ENCODE results near the gene COMMD2. TPM values are rescaled to one million over a fixed set of nuclear protein-coding genes. Genes with fewer than 3 reads are reported as not detected.
A peak's percentile ranks its signal among the peaks of the same experiment; 100 is the strongest.

The COMMD2 gene
- total and polyA plus RNA-seq, 10 donors, result 8.9 to 36.1 (median 29.0) TPM

DNA sequence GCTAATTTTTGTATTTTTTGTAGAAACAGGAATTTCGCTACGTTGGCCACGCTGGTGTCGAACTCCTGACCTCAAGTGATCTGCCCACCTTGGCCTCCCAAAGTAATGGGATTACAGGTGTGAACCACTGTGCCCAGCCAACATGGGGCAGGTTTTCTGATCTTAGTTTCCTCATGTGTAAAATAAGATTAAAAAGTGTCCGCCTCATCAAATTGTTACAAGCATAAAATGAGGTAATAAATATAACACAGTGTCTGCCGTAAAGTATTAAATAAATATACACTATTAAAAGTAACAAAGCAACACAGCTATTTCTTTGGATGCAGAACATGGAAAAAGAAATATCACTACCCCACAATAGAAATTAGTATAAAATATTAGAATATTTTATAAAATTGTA lies 16.4 kb upstream of the COMMD2 start:
- no peak for DNase-seq
- Histone ChIP-seq H3K27ac (no peak overlapping the region), H3K4me1 (no peaks in the 10 kb centered on the region), H3K9me3 (no peaks in the 10 kb centered on the region), H3K36me3 (no peaks in the 10 kb centered on the region), H3K4me3 (no peak overlapping the region), H3K27me3 (replicated peaks in 1 of 7) (peaks cover 0 to 15% (median 0%) of the 10 kb centered on the region in 7 donors)
- 91 to 97% (median 94%) methylated on average over 6 of the region's 6 CpGs for WGBS, 5 donors
- TF ChIP-seq POLR2A (IDR thresholded peaks at IDR 0.05) (no peak), POLR2AphosphoS5 (IDR thresholded peaks at IDR 0.05) (no peak)
- TF ChIP-seq, protein P1, sequence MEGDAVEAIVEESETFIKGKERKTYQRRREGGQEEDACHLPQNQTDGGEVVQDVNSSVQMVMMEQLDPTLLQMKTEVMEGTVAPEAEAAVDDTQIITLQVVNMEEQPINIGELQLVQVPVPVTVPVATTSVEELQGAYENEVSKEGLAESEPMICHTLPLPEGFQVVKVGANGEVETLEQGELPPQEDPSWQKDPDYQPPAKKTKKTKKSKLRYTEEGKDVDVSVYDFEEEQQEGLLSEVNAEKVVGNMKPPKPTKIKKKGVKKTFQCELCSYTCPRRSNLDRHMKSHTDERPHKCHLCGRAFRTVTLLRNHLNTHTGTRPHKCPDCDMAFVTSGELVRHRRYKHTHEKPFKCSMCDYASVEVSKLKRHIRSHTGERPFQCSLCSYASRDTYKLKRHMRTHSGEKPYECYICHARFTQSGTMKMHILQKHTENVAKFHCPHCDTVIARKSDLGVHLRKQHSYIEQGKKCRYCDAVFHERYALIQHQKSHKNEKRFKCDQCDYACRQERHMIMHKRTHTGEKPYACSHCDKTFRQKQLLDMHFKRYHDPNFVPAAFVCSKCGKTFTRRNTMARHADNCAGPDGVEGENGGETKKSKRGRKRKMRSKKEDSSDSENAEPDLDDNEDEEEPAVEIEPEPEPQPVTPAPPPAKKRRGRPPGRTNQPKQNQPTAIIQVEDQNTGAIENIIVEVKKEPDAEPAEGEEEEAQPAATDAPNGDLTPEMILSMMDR (IDR thresholded peaks at IDR 0.05 in 8 of 11, conservative IDR thresholded peaks at IDR 0.05 in 3 of 11), result no peak
- intact Hi-C loops (cut with DNase I; ENCODE audit: low total_unique reads), result no loop called here

DNA sequence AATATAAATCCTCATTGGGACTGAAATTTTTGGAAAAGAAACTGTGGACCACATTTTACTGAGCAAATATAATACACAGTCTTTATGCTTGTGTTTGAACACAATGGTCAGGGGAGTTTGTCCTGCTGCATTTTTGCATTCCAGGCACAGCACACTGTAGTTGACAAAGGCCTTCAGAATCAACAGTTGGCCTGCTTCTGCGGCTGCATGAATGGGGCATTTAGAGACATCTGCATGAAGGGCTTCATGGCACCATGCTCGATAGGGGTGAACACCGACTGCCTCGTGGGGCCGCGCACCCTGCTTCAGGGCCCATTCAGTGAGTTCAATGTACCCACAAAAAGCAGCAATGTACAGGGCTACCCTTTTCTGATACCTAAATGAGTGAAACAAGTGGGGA lies 15.4 kb upstream of the COMMD2 start:
- no peaks in the 10 kb centered on the region for H3K4me1 ChIP-seq
- H3K27me3 ChIP-seq (replicated peaks in 1 of 7), result peaks cover 0 to 15% (median 0%) of the 10 kb centered on the region in 7 donors
- TF ChIP-seq, protein P1 (IDR thresholded peaks at IDR 0.05 in 8 of 11, conservative IDR thresholded peaks at IDR 0.05 in 3 of 11), result no peak
- TF ChIP-seq POLR2A (IDR thresholded peaks at IDR 0.05) (no peak), POLR2AphosphoS5 (IDR thresholded peaks at IDR 0.05) (no peak)
- no peak overlapping the region for H3K27ac ChIP-seq
- no peaks in the 10 kb centered on the region for H3K36me3 ChIP-seq
- no peaks in the 10 kb centered on the region for H3K9me3 ChIP-seq
- no peak overlapping the region for H3K4me3 ChIP-seq
- intact Hi-C loops (cut with DNase I; ENCODE audit: low total_unique reads), result no loop called here
- no peak for DNase-seq
- 93 to 96% (median 94%) methylated on average over 6 of the region's 6 CpGs for WGBS, 5 donors

DNA sequence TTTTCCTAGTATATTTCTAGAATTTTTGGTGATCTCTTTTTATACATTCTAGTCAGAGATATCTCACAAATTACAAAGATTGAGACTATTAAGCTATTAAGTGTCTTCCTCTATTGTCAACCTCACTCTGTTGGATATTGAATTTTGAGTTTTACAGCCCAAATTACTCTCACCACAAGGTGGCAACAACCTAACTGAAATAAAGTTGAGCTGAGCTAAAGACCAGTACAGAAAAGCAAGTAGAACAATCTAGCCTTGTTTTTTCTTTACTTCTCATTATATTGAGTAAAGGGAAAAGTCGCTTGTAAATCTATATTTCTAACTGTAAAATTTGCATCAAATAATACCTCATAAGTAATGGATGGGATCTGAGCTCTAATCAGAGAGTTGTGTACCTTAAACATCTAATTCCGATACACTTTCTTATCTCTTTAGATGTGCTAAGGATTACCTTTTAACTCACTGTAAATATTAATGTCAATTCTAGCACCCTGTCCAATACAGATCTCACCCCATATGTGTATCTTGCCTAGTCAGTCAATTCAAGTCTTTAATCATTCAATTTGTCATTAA lies 13.6 kb upstream of the COMMD2 start:
- TF ChIP-seq POLR2A (IDR thresholded peaks at IDR 0.05) (no peak), POLR2AphosphoS5 (IDR thresholded peaks at IDR 0.05) (no peak)
- TF ChIP-seq, protein P1 (IDR thresholded peaks at IDR 0.05 in 8 of 11, conservative IDR thresholded peaks at IDR 0.05 in 3 of 11), result peak in 6 of 11 experiments; percentile 36 to 57 (median 43)

DNA sequence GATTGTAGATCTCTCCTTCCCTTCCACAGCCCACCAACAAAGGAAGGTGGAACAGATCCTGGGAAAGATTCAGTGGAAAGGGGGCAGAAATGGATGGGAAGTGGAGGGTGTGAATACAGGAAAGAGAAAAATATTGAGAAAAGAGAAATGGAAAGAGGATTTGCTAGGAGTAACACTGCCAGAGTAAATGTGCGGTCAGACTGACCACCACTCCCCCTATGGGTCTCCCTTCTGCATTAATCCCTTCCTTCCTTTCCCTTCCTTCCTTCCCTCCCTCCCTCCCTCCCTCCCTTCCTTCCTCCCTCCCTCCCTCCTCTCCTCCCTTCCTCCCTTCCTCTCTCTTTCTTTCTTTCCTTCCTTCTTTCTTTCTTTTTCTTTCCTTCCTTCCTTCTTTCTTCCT lies 12.0 kb upstream of the COMMD2 start:
- no peak for DNase-seq
- Histone ChIP-seq H3K36me3 (no peaks in the 10 kb centered on the region), H3K4me1 (no peaks in the 10 kb centered on the region), H3K4me3 (no peak overlapping the region), H3K27me3 (replicated peaks in 1 of 7) (peaks cover 0 to 24% (median 0%) of the 10 kb centered on the region in 7 donors), H3K27ac (no peak overlapping the region), H3K9me3 (no peaks in the 10 kb centered on the region)
- intact Hi-C loops (cut with DNase I; ENCODE audit: low total_unique reads), result no loop called here
- TF ChIP-seq POLR2AphosphoS5 (IDR thresholded peaks at IDR 0.05), result no peak
- TF ChIP-seq POLR2A (IDR thresholded peaks at IDR 0.05), result no peak
- TF ChIP-seq, protein P1 (IDR thresholded peaks at IDR 0.05 in 8 of 11, conservative IDR thresholded peaks at IDR 0.05 in 3 of 11), result no peak
- WGBS, 5 donors, result 62 to 90% (median 76%) methylated on average over 1 of the region's 1 CpG

More for the DNA sequence above, 13.6 kb upstream of the COMMD2 start:
- intact Hi-C loops (cut with DNase I; ENCODE audit: low total_unique reads), result no loop called here
- no peaks in the 10 kb centered on the region for H3K9me3 ChIP-seq
- H3K27me3 ChIP-seq (replicated peaks in 1 of 7), result peaks cover 0 to 15% (median 0%) of the 10 kb centered on the region in 7 donors
- DNase-seq, result no peak
- H3K27ac ChIP-seq, result no peak overlapping the region
- no peak overlapping the region for H3K4me3 ChIP-seq
- no peaks in the 10 kb centered on the region for H3K4me1 ChIP-seq
- 64 to 72% (median 69%) methylated on average over 2 of the region's 2 CpGs for WGBS, 5 donors
- H3K36me3 ChIP-seq, result no peaks in the 10 kb centered on the region
